GM12878 (cell line): ENCODE data around the gene LRRC40.

Source experiments
- CTCF ChIP-seq, 3 experiments: IDR thresholded peaks in 2 of 3; conservative IDR thresholded peaks in 1 of 3; 2 replicates each; pipeline ENCODE4 v1.5.1; 2011; ENCODE audit warnings: low read depth in 3 of 3, low read length in 3 of 3, mild to moderate bottlenecking in 3 of 3, control low read depth in 2 of 3, moderate library complexity in 2 of 3, inconsistent platforms in 1 of 3, mixed read lengths in 1 of 3; ENCODE audit not compliant: control insufficient read depth in 2 of 3, insufficient read depth in 1 of 3; ENCODE audit errors: extremely low read depth in 1 of 3
- MTA3 ChIP-seq: IDR thresholded peaks from 2 replicates; pipeline ENCODE4 v1.6.1; 2012; ENCODE audit warnings: low read length, inconsistent platforms, borderline replicate concordance
- RBBP5 ChIP-seq: fragments of 200-600 bp; sonication (generic); conservative IDR thresholded peaks from 2 replicates; pipeline ENCODE4 v1.6.1; 2016
- RELA ChIP-seq: fragments of 450-650 bp; IDR thresholded peaks from 2 replicates; pipeline ENCODE4 v1.8.0; 2014; ENCODE audit warnings: borderline replicate concordance; ENCODE audit not compliant: partially characterized antibody
- RFX5 ChIP-seq: IDR thresholded peaks from 2 replicates; pipeline ENCODE4 v1.6.1; 2011; ENCODE audit warnings: low read depth, low read length, improper control_type of control experiment
- STAT3 ChIP-seq: IDR thresholded peaks from 2 replicates; pipeline ENCODE4 v1.6.1; 2011; ENCODE audit warnings: low read depth, low read length, improper control_type of control experiment
- ZZZ3 ChIP-seq: IDR thresholded peaks from 2 replicates; pipeline ENCODE4 v1.6.1; 2011; ENCODE audit warnings: low read depth; ENCODE audit not compliant: control insufficient read depth, insufficient read length

GRCh38 chr1:70142075-70142474 is 63.3 kb downstream of the LRRC40 start:
- TF ChIP-seq RELA (no peak), RFX5 (no peak), CTCF (IDR thresholded peaks at IDR 0.05 in 2 of 3, conservative IDR thresholded peaks at IDR 0.05 in 1 of 3; ENCODE audit: control insufficient read depth in 2 of 3, extremely low read depth in 1 of 3, insufficient read depth in 1 of 3, low read depth in 3 of 3, low read length in 3 of 3) (no peak), RBBP5 (no peak), STAT3 (no peak), ZZZ3 (no peak), MTA3 (no peak)
